Activated CD8-positive, alpha-beta memory T cell treated with anti-CD3 and anti-CD28 coated beads, Interleukin-2, amount 50 U/mL, for 48 hours (primary cell): ENCODE results near the gene VIPAS39.

Experiments used
- DNase-seq: peaks from one replicate; pipeline ENCODE4 v3.0.0-alpha.2; 2020

The VIPAS39 gene

GRCh38 chr14:77457522-77458248 lies at the start of gene VIPAS39, which contains the start of gene AHSA1:
Gene VIPAS39 (minus strand): TSS chr14:77457601. CDS start chr14:77454102, 3,499 bp downstream.
Gene AHSA1 (plus strand): TSS chr14:77458093. CDS start chr14:77458190, 97 bp downstream.
- DNase-seq = peak; percentile 90

DNA sequence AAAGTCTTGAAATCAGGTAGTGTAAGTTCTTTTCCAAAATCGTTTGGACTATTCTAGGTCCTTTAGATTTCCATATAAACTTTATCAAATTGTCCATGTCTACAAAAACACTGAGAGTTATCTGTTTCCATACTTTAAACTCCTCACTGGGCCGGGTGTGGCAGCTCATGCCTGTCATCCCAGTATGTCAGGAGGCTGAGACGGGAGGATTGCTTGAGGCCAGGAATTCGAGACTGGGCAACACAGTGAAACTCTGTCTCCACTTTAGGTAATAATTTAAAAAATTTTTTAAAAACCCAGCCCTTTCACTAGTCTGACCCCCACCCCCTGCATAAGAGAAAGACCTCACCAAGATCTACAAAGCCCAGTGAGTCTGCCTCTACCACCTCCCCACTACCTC lies 47.6 kb upstream of the VIPAS39 start:
- no peak for DNase-seq

DNA sequence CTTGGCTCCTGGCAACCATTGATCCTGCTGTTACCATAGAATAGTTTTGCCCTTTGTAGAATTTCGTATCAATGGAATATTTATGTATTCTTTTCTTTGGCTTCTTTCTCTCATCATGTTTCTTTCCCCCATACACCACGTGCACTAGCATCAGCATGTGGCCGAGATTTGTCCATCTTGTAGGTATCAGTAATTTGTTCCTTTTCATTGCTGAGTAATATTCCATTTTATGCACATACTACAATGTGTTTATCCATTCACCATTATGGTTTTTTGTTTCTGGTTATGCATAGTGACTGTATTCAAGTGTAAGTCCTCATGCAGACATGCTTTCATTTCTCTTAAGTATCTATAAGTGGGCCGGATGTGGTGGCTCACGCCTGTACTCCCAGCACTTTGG lies 45.7 kb upstream of the VIPAS39 start:
- no peak for DNase-seq

DNA sequence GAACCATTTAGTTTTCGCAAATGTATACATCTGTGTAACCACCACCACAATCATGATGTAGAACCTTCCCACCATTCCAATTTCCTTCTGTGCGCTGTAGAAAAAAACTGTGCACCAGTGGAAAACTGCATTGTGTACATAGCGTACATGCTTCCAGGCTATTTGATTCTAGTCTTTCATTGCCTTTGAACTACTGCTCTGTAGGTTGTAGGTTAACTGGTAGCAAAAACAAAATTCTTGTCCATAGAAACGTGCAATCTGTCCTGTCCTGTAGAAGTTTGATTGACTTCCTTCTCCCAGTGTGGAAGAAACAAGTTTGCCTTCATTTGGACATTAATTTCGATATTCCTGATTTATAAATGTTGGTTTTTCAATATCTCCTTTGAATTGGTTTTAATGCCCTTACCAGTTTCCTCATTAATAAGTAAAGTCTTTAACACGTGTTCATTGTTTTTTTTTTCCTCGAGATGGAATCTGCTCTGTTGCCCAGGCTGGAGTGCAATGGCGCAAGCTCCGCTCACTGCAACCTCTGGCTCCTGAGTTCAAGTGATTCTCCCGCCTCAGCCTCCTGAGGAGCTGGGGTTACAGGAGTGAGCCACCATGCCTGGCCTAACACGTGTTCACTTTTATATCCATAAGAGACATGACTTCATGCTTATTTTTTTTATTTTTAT lies 44.8 kb upstream of the VIPAS39 start:
- no peak for DNase-seq

GRCh38 chr14:77498984-77499527 lies 41.7 kb upstream of the VIPAS39 start:
- peak; percentile 54 for DNase-seq

DNA sequence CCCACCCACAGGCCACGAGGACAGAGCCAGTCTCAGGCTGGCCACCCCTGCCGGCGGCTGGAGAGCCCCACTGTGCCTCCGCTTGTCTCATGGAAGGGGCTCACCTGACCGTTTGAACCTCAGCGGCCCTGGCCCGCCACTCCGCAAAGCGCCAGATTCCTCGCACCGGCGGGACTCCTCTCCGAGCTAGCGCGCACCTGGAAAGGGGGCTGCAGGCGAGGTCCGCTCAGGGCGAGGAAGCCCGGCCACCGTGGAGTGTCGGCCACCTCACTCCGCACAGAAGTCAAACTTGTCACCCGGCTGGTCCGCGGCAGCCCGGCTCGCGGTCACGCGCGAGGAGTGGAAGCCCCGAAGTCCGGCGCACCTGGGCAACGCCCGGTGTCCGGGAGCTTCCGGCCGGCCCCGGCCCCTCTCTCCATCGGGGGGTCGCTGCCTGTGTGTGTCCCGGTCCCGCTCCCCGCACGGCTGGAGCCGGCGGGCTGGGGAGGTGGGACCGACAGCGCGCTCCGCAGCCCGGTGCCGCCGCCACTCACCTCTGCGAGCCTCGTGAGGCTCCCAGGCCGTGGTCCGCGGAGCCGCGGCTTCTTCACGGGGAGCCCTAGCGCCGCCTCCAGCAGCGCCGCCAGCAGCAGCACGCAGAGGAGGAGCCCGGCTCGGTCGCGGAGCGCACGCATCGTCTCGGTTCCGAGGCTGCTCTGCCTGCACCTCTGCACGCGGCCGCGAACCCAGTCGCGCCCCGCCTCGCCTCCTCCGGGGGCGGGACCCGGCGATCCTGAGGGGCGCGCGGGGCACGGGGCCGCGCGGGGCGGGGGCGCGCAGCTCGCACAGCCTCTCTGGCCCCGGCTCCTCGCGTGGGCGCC lies 40.9 kb upstream of the VIPAS39 start, which contains the start of gene ISM2:
Gene ISM2 (minus strand): TSS at position 697 of the 860 bp plus-strand sequence. CDS start 23 bp downstream, at position 674.
- DNase-seq = peak; percentile 77

GRCh38 chr14:77495334-77495733 lies 37.9 kb upstream of the VIPAS39 start:
- no peak for DNase-seq

- DNase-seq = no peak
These were observed 33.7 kb upstream of the VIPAS39 start for GRCh38 chr14:77491056-77491455.

DNA sequence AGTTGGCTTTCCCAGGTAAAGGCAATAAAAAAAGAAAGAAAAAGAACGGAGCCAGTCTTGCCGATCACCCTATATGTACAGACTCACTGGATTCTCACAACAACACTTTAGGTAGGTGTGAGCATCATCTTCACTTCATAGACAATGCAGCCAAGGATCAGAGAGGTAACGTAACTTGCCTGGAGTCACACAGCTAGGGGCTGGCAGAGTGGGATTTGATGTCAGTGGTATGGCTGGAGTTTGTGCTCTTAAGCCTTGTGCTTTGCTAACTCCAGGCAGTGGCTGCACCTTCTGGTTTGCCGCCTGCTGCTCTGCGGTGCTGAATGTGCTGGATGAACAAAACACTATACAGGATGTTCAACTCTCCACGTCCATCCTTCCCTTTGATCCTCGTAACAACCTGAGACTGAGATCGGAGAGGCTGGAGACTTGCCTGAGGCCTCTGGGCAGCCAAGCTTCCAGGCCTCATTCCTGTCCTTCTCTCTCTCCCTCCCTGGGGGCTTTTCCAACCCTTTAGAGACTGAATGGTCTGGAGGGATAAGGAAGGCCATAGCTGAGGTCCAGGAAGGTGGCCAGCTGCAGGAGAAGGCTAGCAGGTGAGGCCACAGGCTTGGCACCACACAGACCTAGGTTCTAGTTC lies 33.1 kb upstream of the VIPAS39 start:
- DNase-seq = no peak

DNA sequence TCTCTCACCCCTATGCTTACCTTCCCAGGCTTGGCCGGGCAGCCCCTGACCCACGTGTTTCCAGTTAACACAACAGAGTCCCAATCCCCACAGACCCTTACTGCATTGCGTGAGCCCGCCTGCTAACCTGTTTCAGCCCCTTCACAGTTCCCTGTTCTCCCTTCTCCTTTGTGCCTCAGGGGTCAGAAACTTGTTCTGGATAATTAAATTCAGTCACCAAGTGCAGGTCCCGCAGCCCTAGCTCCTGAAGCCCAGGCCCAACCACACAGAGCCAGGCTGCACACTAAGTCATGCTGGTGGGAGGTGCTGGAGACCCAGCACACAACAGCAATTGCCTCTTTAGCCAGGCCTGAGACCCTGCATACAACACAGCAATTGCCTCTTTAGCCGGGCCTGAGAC lies 31.6 kb upstream of the VIPAS39 start:
- DNase-seq = no peak

GRCh38 chr14:77488558-77488957 lies 31.2 kb upstream of the VIPAS39 start:
- no peak for DNase-seq

DNA sequence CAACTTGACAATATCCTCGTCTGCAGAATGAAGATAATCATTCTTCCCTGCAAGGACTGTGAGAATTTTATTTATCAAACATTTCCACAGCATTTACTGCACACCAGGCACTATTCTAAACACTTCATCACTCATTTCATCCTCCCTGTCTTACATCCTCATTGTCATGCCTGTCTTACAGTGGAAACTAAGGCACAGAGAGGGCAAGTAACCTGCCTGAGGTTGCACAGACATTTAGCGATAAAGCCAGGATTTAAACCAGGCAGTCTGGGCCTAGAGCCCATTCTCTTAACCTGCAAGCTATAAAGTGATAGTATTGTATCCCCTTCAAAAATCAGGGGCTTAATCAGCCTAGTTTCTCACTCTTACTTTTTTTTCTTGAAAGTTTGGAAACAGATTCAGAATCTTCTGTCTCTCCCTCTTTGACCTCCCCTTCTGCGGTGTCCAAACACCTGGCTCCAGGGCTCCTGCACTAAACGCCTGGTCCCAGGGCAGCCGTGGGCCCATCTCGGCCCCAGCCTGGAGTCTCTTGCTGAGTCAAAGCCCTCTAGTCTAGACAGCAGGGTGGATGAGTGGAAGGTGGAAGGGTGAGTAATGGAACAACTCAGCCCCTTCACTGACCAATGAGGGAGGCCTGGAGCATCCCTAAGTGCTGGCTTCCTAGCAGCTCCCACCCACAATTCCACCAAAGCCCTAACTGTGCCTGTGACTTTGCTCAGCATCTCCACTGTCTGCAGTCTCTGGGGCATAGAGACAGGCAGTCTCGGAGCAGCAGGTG lies 28.7 kb upstream of the VIPAS39 start:
- no peak for DNase-seq

- no peak for DNase-seq
These were observed 27.9 kb upstream of the VIPAS39 start for GRCh38 chr14:77485256-77485655.

GRCh38 chr14:77482422-77482821 lies 25.0 kb upstream of the VIPAS39 start:
- no peak for DNase-seq

GRCh38 chr14:77478796-77479195 lies 21.4 kb upstream of the VIPAS39 start:
- no peak for DNase-seq

DNA sequence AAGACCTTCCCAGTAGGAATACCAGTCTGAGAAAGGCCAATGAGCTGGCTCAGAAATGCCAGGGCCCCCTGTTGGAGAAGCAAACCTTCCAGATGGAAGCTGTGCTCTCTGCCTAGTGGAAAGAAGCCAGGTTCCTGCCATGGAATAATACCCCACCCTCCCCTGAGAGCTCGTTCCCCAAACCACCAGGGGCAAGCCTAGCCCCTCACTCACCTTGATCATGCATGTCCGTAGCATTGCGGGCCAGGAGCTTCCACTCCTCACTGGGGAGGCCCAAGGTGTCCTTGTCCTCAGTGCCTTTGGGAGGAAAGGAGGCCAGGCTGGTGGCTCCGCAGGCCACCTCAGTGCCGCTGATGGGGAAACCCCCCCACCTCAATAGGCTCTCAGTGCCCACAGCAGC lies 20.6 kb upstream of the VIPAS39 start:
- DNase-seq = no peak

DNA sequence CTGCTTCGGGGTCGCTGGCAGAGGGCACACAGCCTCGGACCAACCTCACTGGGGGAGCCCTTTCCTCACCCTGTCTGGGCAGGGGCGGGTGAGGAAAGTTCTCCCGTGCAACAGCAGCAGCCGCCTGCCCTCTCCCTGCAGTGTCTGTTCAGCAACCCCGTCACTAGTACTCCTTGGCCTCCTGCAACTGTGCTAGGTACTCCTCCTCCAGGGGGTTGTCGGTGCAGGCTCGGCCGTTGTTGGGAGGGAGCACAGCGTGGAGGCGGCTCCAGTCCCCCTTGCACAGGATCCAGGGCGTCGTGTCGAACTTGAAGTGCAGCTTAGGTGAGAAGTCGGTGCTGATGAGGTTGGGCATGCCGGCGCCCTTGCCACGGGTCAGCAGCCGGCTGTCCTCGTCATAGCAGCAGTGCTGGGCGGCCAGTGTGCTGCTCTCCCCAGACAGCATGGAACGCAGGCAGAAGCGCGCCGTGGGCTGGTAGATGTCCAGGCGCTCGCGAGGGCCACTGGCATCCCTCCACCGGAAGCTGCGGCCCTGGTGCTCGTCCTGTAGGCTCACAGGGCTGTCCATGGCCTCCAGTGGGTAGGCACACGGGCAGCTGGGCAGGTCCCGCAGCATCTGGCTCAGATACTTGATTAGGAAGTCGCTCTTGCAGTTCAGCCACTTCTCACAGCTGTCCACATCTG lies 18.2 kb upstream of the VIPAS39 start:
- no peak for DNase-seq

DNA sequence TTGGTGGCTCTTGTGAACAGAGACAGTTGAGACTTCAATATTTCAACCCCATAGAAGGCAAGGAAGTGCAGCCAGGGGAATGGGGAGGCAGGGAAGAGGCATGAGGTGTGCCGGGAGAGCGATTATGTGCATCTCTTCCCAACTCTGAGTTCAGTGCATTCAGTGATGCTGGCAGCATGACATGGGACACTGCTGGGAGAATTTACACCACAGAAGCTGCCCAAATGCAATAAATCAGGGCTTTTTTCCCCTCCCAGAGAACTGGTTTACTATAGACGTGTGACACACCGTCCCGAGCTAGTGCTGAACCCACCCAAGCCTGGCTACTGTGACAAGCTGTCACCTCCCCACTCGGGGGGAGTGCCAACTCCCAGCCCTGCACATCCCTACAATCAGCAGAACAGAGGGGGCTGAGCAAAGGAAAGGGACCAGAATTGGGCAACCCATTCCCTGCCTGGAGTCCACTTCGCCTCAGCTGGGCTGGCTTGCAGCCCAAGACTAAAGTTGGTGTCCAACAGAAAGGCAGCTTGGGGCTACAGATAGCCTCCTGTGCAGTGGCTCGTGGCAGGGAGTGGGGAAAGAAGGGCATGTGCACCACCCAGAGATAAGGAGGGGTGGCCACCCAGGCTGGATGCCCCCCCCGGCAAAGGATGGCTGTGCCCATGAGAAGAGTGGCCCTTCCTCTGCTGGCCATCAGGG lies 17.2 kb upstream of the VIPAS39 start:
- no peak for DNase-seq

- no peak for DNase-seq
These were observed 16.5 kb upstream of the VIPAS39 start for GRCh38 chr14:77473921-77474320.

GRCh38 chr14:77470224-77470870 lies 12.9 kb upstream of the VIPAS39 start:
- DNase-seq = no peak
